Measurements from ENCODE around the gene SCAMP2.

Gene SCAMP2

GRCh38 chr15:74831813-74832495 lies 41.2 kb downstream of the SCAMP2 start:
- peak overlapping the region; percentile 77; the same call in 1 of the 2 replicates for H3K27ac ChIP-seq
- no peak for TF ChIP-seq CTCF (IDR thresholded peaks at IDR 0.05; ENCODE audit: low read depth, low read length)
- DNase-seq = no peak
- no peaks in the 10 kb centered on the region for H3K27me3 ChIP-seq (ENCODE audit: insufficient read depth, low read depth, severe bottlenecking)
- peaks cover 16% of the 10 kb centered on the region for H3K36me3 ChIP-seq
- H3K4me3 ChIP-seq (ENCODE audit: low read depth, low read length) = no peak overlapping the region
- H3K9me3 ChIP-seq (ENCODE audit: severe bottlenecking) = no peaks in the 10 kb centered on the region

GRCh38 chr15:74830868-74831267 lies 42.3 kb downstream of the SCAMP2 start:
- no peaks in the 10 kb centered on the region for H3K27me3 ChIP-seq (ENCODE audit: insufficient read depth, low read depth, severe bottlenecking)
- TF ChIP-seq CTCF (IDR thresholded peaks at IDR 0.05; ENCODE audit: low read depth, low read length) = no peak
- no peaks in the 10 kb centered on the region for H3K9me3 ChIP-seq (ENCODE audit: severe bottlenecking)
- H3K27ac ChIP-seq = no peak overlapping the region; the same call in 1 of the 2 replicates
- peaks cover 8% of the 10 kb centered on the region for H3K36me3 ChIP-seq
- DNase-seq = no peak
- H3K4me3 ChIP-seq (ENCODE audit: low read depth, low read length) = no peak overlapping the region

- peak; percentile 66 for DNase-seq
- TF ChIP-seq CTCF (IDR thresholded peaks at IDR 0.05; ENCODE audit: low read depth, low read length) = no peak
- no peaks in the 10 kb centered on the region for H3K27me3 ChIP-seq (ENCODE audit: insufficient read depth, low read depth, severe bottlenecking)
- H3K27ac ChIP-seq = peak overlapping the region; percentile 25; the same call in 1 of the 2 replicates
- H3K4me3 ChIP-seq (ENCODE audit: low read depth, low read length) = no peak overlapping the region
- H3K36me3 ChIP-seq = peaks cover 1% of the 10 kb centered on the region; the same call in 1 of the 2 replicates
- H3K9me3 ChIP-seq (ENCODE audit: severe bottlenecking) = no peaks in the 10 kb centered on the region
Measured at GRCh38 chr15:74829991-74830390, 43.2 kb downstream of the SCAMP2 start.

GRCh38 chr15:74829486-74829885 lies 43.7 kb downstream of the SCAMP2 start:
- DNase-seq = no peak
- Histone ChIP-seq H3K36me3 (no peaks in the 10 kb centered on the region), H3K4me3 (ENCODE audit: low read depth, low read length) (no peak overlapping the region), H3K27ac (no peak overlapping the region), H3K27me3 (ENCODE audit: insufficient read depth, low read depth, severe bottlenecking) (no peaks in the 10 kb centered on the region), H3K9me3 (ENCODE audit: severe bottlenecking) (no peaks in the 10 kb centered on the region)
- no peak for TF ChIP-seq CTCF (IDR thresholded peaks at IDR 0.05; ENCODE audit: low read depth, low read length)

GRCh38 chr15:74828835-74829234 lies 44.3 kb downstream of the SCAMP2 start:
- DNase-seq = peak; percentile 66
- Histone ChIP-seq H3K27me3 (ENCODE audit: insufficient read depth, low read depth, severe bottlenecking) (no peaks in the 10 kb centered on the region), H3K4me3 (ENCODE audit: low read depth, low read length) (no peak overlapping the region), H3K36me3 (no peaks in the 10 kb centered on the region), H3K27ac (peak overlapping the region; percentile 79), H3K9me3 (ENCODE audit: severe bottlenecking) (no peaks in the 10 kb centered on the region)
- TF ChIP-seq CTCF (IDR thresholded peaks at IDR 0.05; ENCODE audit: low read depth, low read length) = no peak

- H3K36me3 ChIP-seq = no peaks in the 10 kb centered on the region
- DNase-seq = no peak
- H3K27ac ChIP-seq = peak overlapping the region; percentile 79
- TF ChIP-seq CTCF (IDR thresholded peaks at IDR 0.05; ENCODE audit: low read depth, low read length) = peak; percentile 22
- H3K4me3 ChIP-seq (ENCODE audit: low read depth, low read length) = peak overlapping the region; percentile 30
- no peaks in the 10 kb centered on the region for H3K9me3 ChIP-seq (ENCODE audit: severe bottlenecking)
- no peaks in the 10 kb centered on the region for H3K27me3 ChIP-seq (ENCODE audit: insufficient read depth, low read depth, severe bottlenecking)
Measured at GRCh38 chr15:74827614-74828013, 45.6 kb downstream of the SCAMP2 start.
